CD14-positive monocyte (primary cell): ENCODE results near the gene WDR64. TPM values are rescaled to one million over a fixed set of nuclear protein-coding genes. Genes with fewer than 3 reads are reported as not detected.

ENCODE experiments used
- DNase-seq, 3 donors: peaks; one replicate each; pipeline ENCODE4 v3.0.0-alpha.2; 2011 to 2022
- H2AFZ ChIP-seq: 2 replicates; pipeline ENCODE4 v1.6.0; 2012; ENCODE audit warnings: mild to moderate bottlenecking, low read depth, low read length, inconsistent platforms; ENCODE audit not compliant: insufficient read depth, poor library complexity, severe bottlenecking
- H3K27ac ChIP-seq, 2 donors: 1 replicate in 1 of 2; 2 replicates in 1 of 2; pipeline ENCODE4 v1.5.1; 2012 to 2013; ENCODE audit warnings: low read length in 2 of 2, control low read depth in 1 of 2, inconsistent platforms in 1 of 2, low read depth in 1 of 2, mild to moderate bottlenecking in 1 of 2
- H3K27me3 ChIP-seq, 2 donors: one replicate each; pipeline versions ENCODE4 v1.6.0 to v1.6.1; 2011 to 2013; ENCODE audit warnings: low read length in 2 of 2; ENCODE audit not compliant: control insufficient read depth in 2 of 2, insufficient read depth in 2 of 2
- H3K36me3 ChIP-seq, 2 donors: replicated peaks in 1 of 2; 1 replicate in 1 of 2; 2 replicates in 1 of 2; pipeline versions ENCODE4 v1.5.1 to v1.6.1; 2012 to 2013; ENCODE audit warnings: low read length in 2 of 2, control low read depth in 1 of 2, inconsistent platforms in 1 of 2, mild to moderate bottlenecking in 1 of 2; ENCODE audit not compliant: insufficient read depth in 2 of 2, control insufficient read depth in 1 of 2
- H3K4me1 ChIP-seq, 2 donors: 1 replicate in 1 of 2; 2 replicates in 1 of 2; pipeline versions ENCODE4 v1.5.1 to v1.6.1; 2012 to 2013; ENCODE audit warnings: low read length in 2 of 2, control low read depth in 1 of 2, inconsistent platforms in 1 of 2, mild to moderate bottlenecking in 1 of 2, moderate library complexity in 1 of 2; ENCODE audit not compliant: insufficient read depth in 2 of 2, control insufficient read depth in 1 of 2
- H3K4me2 ChIP-seq: replicated peaks from 2 replicates; pipeline ENCODE3; 2012; ENCODE audit warnings: low read length, moderate library complexity, mild to moderate bottlenecking; ENCODE audit not compliant: poor library complexity, severe bottlenecking; ENCODE audit errors: extremely low read depth
- H3K4me3 ChIP-seq, 3 experiments: fragments of 200-600 bp in 1 of 3; sonication (generic) in 1 of 3; replicated peaks in 1 of 3; 1 replicate in 2 of 3; 2 replicates in 1 of 3; pipeline ENCODE4 v1.5.1; 2011 to 2013; ENCODE audit warnings: low read length in 3 of 3, mild to moderate bottlenecking in 3 of 3, control low read depth in 2 of 3, low read depth in 2 of 3, inconsistent platforms in 1 of 3, moderate library complexity in 1 of 3
- H3K79me2 ChIP-seq: 2 replicates; pipeline ENCODE4 v1.6.0; 2012; ENCODE audit warnings: mild to moderate bottlenecking, control low read depth, inconsistent platforms, low read length, moderate library complexity; ENCODE audit not compliant: insufficient read depth
- H3K9ac ChIP-seq: 2 replicates; pipeline ENCODE4 v1.6.0; 2017; ENCODE audit warnings: low read length, mild to moderate bottlenecking; ENCODE audit not compliant: insufficient read depth, poor library complexity, severe bottlenecking
- H3K9me3 ChIP-seq, 2 donors: replicated peaks in 1 of 2; 1 replicate in 1 of 2; 2 replicates in 1 of 2; pipeline versions ENCODE4 v1.5.1 to v1.6.1; 2012 to 2013; ENCODE audit warnings: low read length in 2 of 2, control low read depth in 1 of 2; ENCODE audit not compliant: control insufficient read depth in 1 of 2, insufficient read depth in 1 of 2
- H4K20me1 ChIP-seq: 2 replicates; pipeline ENCODE4 v1.6.0; 2012; ENCODE audit warnings: mild to moderate bottlenecking, low read length, control low read depth, moderate library complexity; ENCODE audit not compliant: insufficient read depth
- H3K27ac Mint-ChIP-seq, 7 donors: one replicate each; pipeline ENCODE4 v1.8.0; 2020; ENCODE audit warnings: mild to moderate bottlenecking in 7 of 7, mixed read lengths in 7 of 7, moderate library complexity in 6 of 7, inconsistent platforms in 2 of 7
- H3K27me3 Mint-ChIP-seq, 3 donors: one replicate each; pipeline ENCODE4 v1.8.0; 2021 to 2022; ENCODE audit warnings: low read depth in 3 of 3, mild to moderate bottlenecking in 3 of 3, mixed read lengths in 3 of 3, moderate library complexity in 3 of 3, inconsistent platforms in 1 of 3
- H3K36me3 Mint-ChIP-seq, 2 donors: one replicate each; pipeline ENCODE4 v1.8.0; 2020; ENCODE audit warnings: mixed read lengths in 2 of 2, inconsistent platforms in 1 of 2, mild to moderate bottlenecking in 1 of 2
- H3K4me1 Mint-ChIP-seq: one replicate; pipeline ENCODE4 v1.8.0; 2020; ENCODE audit warnings: mild to moderate bottlenecking, mixed read lengths
- H3K4me3 Mint-ChIP-seq, 2 donors: one replicate each; pipeline ENCODE4 v1.8.0; 2020; ENCODE audit warnings: mild to moderate bottlenecking in 2 of 2, mixed read lengths in 2 of 2, moderate library complexity in 1 of 2
- H3K9me3 Mint-ChIP-seq, 7 donors: one replicate each; pipeline ENCODE4 v1.8.0; 2020 to 2022; ENCODE audit warnings: mixed read lengths in 7 of 7, mild to moderate bottlenecking in 6 of 7, moderate library complexity in 6 of 7, inconsistent platforms in 2 of 7
- CTCF ChIP-seq: fragments of 200-600 bp; IDR thresholded peaks from one replicate; pipeline ENCODE4 v1.8.0; 2022; ENCODE audit warnings: antibody characterized with exemption, mild to moderate bottlenecking
- WGBS: methylation state at CpG from one replicate; pipeline ENCODE4 v1.1.5; 2013; ENCODE audit warnings: missing lambda C conversion rate; ENCODE audit not compliant: insufficient coverage; 5-methylcytosine and 5-hydroxymethylcytosine counted together
- intact Hi-C, 2 donors: fragments of 100-400 bp; cut with micrococcal nuclease; formaldehyde crosslinking; loops; one replicate each; pipeline versions ENCODE4 v1.15.0 to v1.15.1; 2023
- polyA plus RNA-seq, 3 donors: library from polyadenylated mRNA; depleted of rRNA in 1 of 3; unstranded in 2 of 3; stranded (reverse) in 1 of 3; fragments of 300-500 nt in 2 of 3; fragments of >200 nt in 1 of 3; fragmentation: Illumina TruSeq in 2 of 3; gene quantifications; 1 replicate in 2 of 3; 2 replicates in 1 of 3; pipeline ENCODE4 v1.2.3, GENCODE V29; 2012 to 2021

WDR64 gene
- polyA plus RNA-seq, 3 donors, result not detected

- peak overlapping the region; percentile 88 for H3K4me2 ChIP-seq
- peak overlapping the region; percentile 77 to 96 (median 86) for H3K27ac Mint-ChIP-seq
- peaks cover 34 to 49% of the 10 kb centered on the region in 2 donors for H3K4me1 ChIP-seq
- H3K9me3 Mint-ChIP-seq, result peaks cover 0 to 5% (median 0%) of the 10 kb centered on the region in 7 donors
- peak overlapping the region; percentile 88 for H3K9ac ChIP-seq
- peaks cover 42% of the 10 kb centered on the region for H3K4me1 Mint-ChIP-seq
- intact Hi-C loops, result loop anchor here (5.0 to 10.0 kb wide), 3 partner anchors 107 to 205 kb away; partner anchors contain the start of genes EXO1 (in 2 of the 2), FH (in 1 of the 2) and KMO (in 1 of the 2)
- peak in 2 of 3 donors; percentile 15 to 21 for DNase-seq
- peak overlapping the region; percentile 84 to 92 for H3K4me3 Mint-ChIP-seq
- H2AFZ ChIP-seq, result peak overlapping the region; percentile 81
- peak overlapping the region; percentile 74 to 90 for H3K27ac ChIP-seq
- peaks cover 8 to 11% of the 10 kb centered on the region in 2 donors for H3K36me3 Mint-ChIP-seq
- no peaks in the 10 kb centered on the region for H3K9me3 ChIP-seq
- WGBS, result under 1% methylated on average over 20 of the region's 42 CpGs
- H3K79me2 ChIP-seq, result peaks cover 53% of the 10 kb centered on the region
- H3K27me3 ChIP-seq, result no peaks in the 10 kb centered on the region
- peaks cover 7% of the 10 kb centered on the region for H4K20me1 ChIP-seq
- H3K4me3 ChIP-seq, result peak overlapping the region; percentile 81 to 92 (median 88)
- TF ChIP-seq CTCF, result no peak
- H3K36me3 ChIP-seq, result peaks cover 0 to 10% of the 10 kb centered on the region in 2 donors
- H3K27me3 Mint-ChIP-seq, result peaks cover 0 to 2% (median 2%) of the 10 kb centered on the region in 3 donors
Observed at GRCh38 chr1:241639623-241640148, 12.4 kb upstream of the WDR64 start.

GRCh38 chr1:241640149-241640866, 11.8 kb upstream of the WDR64 start, which contains the start of the genes CHML and OPN3:
Gene CHML (minus strand): TSS chr1:241640369. CDS start chr1:241635766, 4,603 bp downstream.
Gene OPN3 (minus strand): TSS chr1:241640369. CDS start chr1:241640254, 115 bp downstream.
- no peak for TF ChIP-seq CTCF
- DNase-seq, result peak; percentile 86 to 90 (median 89)
- peaks cover 7% of the 10 kb centered on the region for H4K20me1 ChIP-seq

More at GRCh38 chr1:241640149-241640866, 11.8 kb upstream of the WDR64 start, which contains the start of the genes CHML and OPN3:
- H3K27me3 Mint-ChIP-seq, result peaks cover 0 to 2% (median 2%) of the 10 kb centered on the region in 3 donors
- no peaks in the 10 kb centered on the region for H3K9me3 ChIP-seq
- peak within 1 kb of the TSS; percentile 81 to 96 (median 87) for H3K27ac Mint-ChIP-seq
- no peaks in the 10 kb centered on the region for H3K27me3 ChIP-seq
- H3K36me3 ChIP-seq, result peaks cover 0 to 4% of the 10 kb centered on the region in 2 donors
- WGBS, result 4% methylated on average over 71 of the region's 81 CpGs
- intact Hi-C loops, result loop anchor here (5.0 to 10.0 kb wide), 2 partner anchors 108 to 204 kb away; partner anchors contain the start of genes EXO1 (in 1 of the 2) and KMO (in 1 of the 2)
- H3K4me1 Mint-ChIP-seq, result peaks cover 42% of the 10 kb centered on the region
- peak within 1 kb of the TSS; percentile 74 to 90 for H3K27ac ChIP-seq
- peak within 1 kb of the TSS; percentile 88 for H3K4me2 ChIP-seq
- peaks cover 2 to 4% of the 10 kb centered on the region in 2 donors for H3K36me3 Mint-ChIP-seq
- peaks cover 47% of the 10 kb centered on the region for H3K79me2 ChIP-seq
- peaks cover 0 to 5% (median 0%) of the 10 kb centered on the region in 7 donors for H3K9me3 Mint-ChIP-seq
- H3K4me3 ChIP-seq, result peak within 1 kb of the TSS; percentile 81 to 92 (median 88)
- peak within 1 kb of the TSS; percentile 82 for H2AFZ ChIP-seq
- peak within 1 kb of the TSS; percentile 88 for H3K9ac ChIP-seq
- peak within 1 kb of the TSS; percentile 84 to 92 for H3K4me3 Mint-ChIP-seq
- peaks cover 34 to 49% of the 10 kb centered on the region in 2 donors for H3K4me1 ChIP-seq
